Gastrocnemius medialis (tissue), 4 donors: Measurements from ENCODE around the gene CCDC87.

ENCODE experiments used
- CTCF ChIP-seq, 5 experiments: fragments of 450-650 bp in 3 of 5; fragments of 200-600 bp in 2 of 5; sonication (generic) in 2 of 5; IDR thresholded peaks in 4 of 5; conservative IDR thresholded peaks in 1 of 5; 1 replicate in 4 of 5; 2 replicates in 1 of 5; pipeline ENCODE4 v1.5.1; 2016 to 2019; ENCODE audit warnings: antibody characterized with exemption in 5 of 5, mild to moderate bottlenecking in 3 of 5, moderate library complexity in 3 of 5
- POLR2A ChIP-seq, 2 donors: fragments of 450-650 bp; IDR thresholded peaks; one replicate each; pipeline ENCODE4 v1.6.1; 2017; ENCODE audit warnings: antibody characterized with exemption in 2 of 2, mild to moderate bottlenecking in 2 of 2, moderate library complexity in 2 of 2

GRCh38 chr11:66624450-66624849 lies 31.6 kb upstream of the CCDC87 start:
- TF ChIP-seq CTCF (IDR thresholded peaks at IDR 0.05 in 4 of 5, conservative IDR thresholded peaks at IDR 0.05 in 1 of 5) (no peak), POLR2A (IDR thresholded peaks at IDR 0.05) (no peak)
